Measurements from ENCODE around the gene TREML1.

TREML1 gene

GRCh38 chr6:41177695-41178094, 23.5 kb upstream of the TREML1 start:
- ChIA-PET POLR2A (ENCODE audit: low non-redundant PET) (no interaction called here), CTCF (interaction anchor here (0.6 to 0.7 kb wide), 2 partner anchors 182 to 1348 kb away, joined by 3 read pairs; no protein-coding TSS in a partner anchor)
- no peak for DNase-seq (ENCODE audit: low spot score)
- H3K27ac ChIP-seq, result no peak overlapping the region
- TF ChIP-seq, protein P1, sequence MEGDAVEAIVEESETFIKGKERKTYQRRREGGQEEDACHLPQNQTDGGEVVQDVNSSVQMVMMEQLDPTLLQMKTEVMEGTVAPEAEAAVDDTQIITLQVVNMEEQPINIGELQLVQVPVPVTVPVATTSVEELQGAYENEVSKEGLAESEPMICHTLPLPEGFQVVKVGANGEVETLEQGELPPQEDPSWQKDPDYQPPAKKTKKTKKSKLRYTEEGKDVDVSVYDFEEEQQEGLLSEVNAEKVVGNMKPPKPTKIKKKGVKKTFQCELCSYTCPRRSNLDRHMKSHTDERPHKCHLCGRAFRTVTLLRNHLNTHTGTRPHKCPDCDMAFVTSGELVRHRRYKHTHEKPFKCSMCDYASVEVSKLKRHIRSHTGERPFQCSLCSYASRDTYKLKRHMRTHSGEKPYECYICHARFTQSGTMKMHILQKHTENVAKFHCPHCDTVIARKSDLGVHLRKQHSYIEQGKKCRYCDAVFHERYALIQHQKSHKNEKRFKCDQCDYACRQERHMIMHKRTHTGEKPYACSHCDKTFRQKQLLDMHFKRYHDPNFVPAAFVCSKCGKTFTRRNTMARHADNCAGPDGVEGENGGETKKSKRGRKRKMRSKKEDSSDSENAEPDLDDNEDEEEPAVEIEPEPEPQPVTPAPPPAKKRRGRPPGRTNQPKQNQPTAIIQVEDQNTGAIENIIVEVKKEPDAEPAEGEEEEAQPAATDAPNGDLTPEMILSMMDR (conservative IDR thresholded peaks at IDR 0.05; ENCODE audit: low read depth), result no peak

GRCh38 chr6:41177287-41177686, 23.1 kb upstream of the TREML1 start:
- ChIA-PET POLR2A (ENCODE audit: low non-redundant PET) (no interaction called here), CTCF (interaction anchor here (0.6 to 0.7 kb wide), 2 partner anchors 181 to 1349 kb away, joined by 3 read pairs; no protein-coding TSS in a partner anchor)

DNA sequence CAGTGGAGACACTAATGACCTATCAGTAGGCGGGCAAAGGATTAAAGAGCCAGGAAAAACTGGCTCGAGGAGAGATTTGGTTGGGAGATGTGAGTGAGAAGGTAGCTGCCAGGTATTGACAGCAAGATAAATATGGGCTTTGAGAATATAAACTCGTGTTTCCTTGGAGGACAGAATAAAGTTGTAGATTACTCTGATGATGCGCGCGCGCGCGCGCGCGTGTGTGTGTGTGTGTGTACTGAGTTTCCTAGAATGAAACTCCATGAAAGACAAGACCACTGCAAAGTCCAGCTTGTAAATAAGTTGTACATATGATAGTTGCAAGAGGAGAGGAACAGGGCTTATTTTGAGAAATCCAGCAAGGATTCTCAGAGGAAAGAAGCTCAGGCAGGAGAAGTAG, 22.0 kb upstream of the TREML1 start:
- no peak overlapping the region for H3K27ac ChIP-seq
- TF ChIP-seq, protein P1 (conservative IDR thresholded peaks at IDR 0.05; ENCODE audit: low read depth), result no peak
- ChIA-PET CTCF (interaction anchor here (0.6 kb wide), 1 partner anchor 96 kb away, joined by 3 read pairs; no protein-coding TSS in a partner anchor), POLR2A (ENCODE audit: low non-redundant PET) (no interaction called here)
- no peak for DNase-seq (ENCODE audit: low spot score)

More at GRCh38 chr6:41177287-41177686, 23.1 kb upstream of the TREML1 start:
- H3K27ac ChIP-seq, result no peak overlapping the region
- TF ChIP-seq, protein P1 (conservative IDR thresholded peaks at IDR 0.05; ENCODE audit: low read depth), result no peak
- DNase-seq (ENCODE audit: low spot score), result no peak

DNA sequence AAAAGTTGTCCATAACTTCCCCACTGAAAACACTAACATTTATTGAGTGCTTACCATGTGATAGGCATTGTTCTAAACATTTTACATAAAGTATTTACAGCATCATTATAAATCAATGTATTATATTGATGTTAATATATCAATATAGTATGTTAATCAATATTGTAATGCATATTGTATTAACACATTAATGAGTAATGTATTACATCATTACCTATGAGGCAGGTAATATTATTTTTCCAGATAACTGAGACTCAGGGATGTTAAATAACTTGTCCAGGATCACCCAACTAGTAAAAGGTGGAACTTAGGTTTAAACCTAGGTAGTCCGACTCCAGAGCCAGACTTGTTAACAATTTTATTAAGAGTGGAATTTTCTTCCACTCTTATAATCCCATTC, 20.9 kb upstream of the TREML1 start:
- POLR2A ChIA-PET (ENCODE audit: low non-redundant PET), result no interaction called here
- H3K27ac ChIP-seq, result no peak overlapping the region
- DNase-seq (ENCODE audit: low spot score), result no peak
- CTCF ChIA-PET, result no interaction called here
- TF ChIP-seq, protein P1 (conservative IDR thresholded peaks at IDR 0.05; ENCODE audit: low read depth), result no peak

- POLR2A ChIA-PET (ENCODE audit: low non-redundant PET), result no interaction called here
- DNase-seq (ENCODE audit: low spot score), result no peak
- H3K27ac ChIP-seq, result no peak overlapping the region
- TF ChIP-seq, protein P1 (conservative IDR thresholded peaks at IDR 0.05; ENCODE audit: low read depth), result no peak
- CTCF ChIA-PET, result no interaction called here
These were observed 20.5 kb upstream of the TREML1 start for GRCh38 chr6:41174610-41175009.

DNA sequence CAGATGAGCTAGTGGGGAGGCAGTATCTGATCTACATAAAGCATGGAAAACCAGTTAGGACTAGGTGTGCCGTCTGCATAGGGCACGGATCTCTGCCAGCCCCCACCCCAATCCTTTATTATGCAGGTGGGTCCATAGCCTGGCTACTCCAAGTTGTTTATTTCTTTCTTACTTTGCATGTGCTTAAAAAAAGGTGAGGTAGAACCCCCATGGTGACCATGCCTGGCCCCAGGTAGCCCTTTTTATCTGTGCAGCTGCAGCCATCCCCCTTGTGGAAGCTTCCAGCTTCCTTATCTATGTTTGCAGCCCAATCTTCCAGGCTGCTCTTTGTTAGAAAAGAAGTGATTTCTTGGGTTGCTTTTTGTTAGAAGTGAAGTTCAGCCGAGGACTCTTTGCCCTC, 17.8 kb upstream of the TREML1 start:
- H3K27ac ChIP-seq, result no peak overlapping the region
- POLR2A ChIA-PET (ENCODE audit: low non-redundant PET), result no interaction called here

More for the DNA sequence above, 17.8 kb upstream of the TREML1 start:
- TF ChIP-seq, protein P1 (conservative IDR thresholded peaks at IDR 0.05; ENCODE audit: low read depth), result no peak
- CTCF ChIA-PET, result no interaction called here
- DNase-seq (ENCODE audit: low spot score), result no peak
